Stimulated activated CD8-positive, alpha-beta memory T cell treated with anti-CD3 and anti-CD28 coated beads, Interleukin-7, amount 100 ng/mL, for 48 hours (primary cell): ENCODE results near the gene MSL3.
A peak's percentile ranks its signal among the peaks of the same experiment; 100 is the strongest.

Experiments
- DNase-seq, 2 donors: peaks; one replicate each; pipeline ENCODE4 v3.0.0-alpha.2; 2020; ENCODE audit warnings: low read depth in 1 of 2; ENCODE audit errors: extremely low read depth in 1 of 2

The MSL3 gene

GRCh38 chrX:11758400-11759171, 549 bp downstream of the MSL3 start:
- DNase-seq: peak; percentile 68 to 76

- DNase-seq: no peak
Observed at GRCh38 chrX:11759172-11759460, 1.1 kb downstream of the MSL3 start.

GRCh38 chrX:11759461-11760311, 1.6 kb downstream of the MSL3 start:
- DNase-seq: peak; percentile 30 to 57

- DNase-seq: no peak
Observed at GRCh38 chrX:11760958-11761357, 2.9 kb downstream of the MSL3 start.

- no peak for DNase-seq
Observed at GRCh38 chrX:11764602-11765067, 6.6 kb downstream of the MSL3 start.

- no peak for DNase-seq
Observed at GRCh38 chrX:11765449-11765848, 7.4 kb downstream of the MSL3 start.

GRCh38 chrX:11766487-11766886, 8.4 kb downstream of the MSL3 start:
- DNase-seq: no peak

- no peak for DNase-seq
Observed at GRCh38 chrX:11768039-11768438, 10.0 kb downstream of the MSL3 start.

- DNase-seq: no peak
Observed at GRCh38 chrX:11770320-11770719, 12.3 kb downstream of the MSL3 start.

- DNase-seq: no peak
Observed at GRCh38 chrX:11778230-11778629, 20.2 kb downstream of the MSL3 start.

GRCh38 chrX:11781133-11781532, 23.1 kb downstream of the MSL3 start:
- no peak for DNase-seq

GRCh38 chrX:11781734-11782370, 23.8 kb downstream of the MSL3 start:
- DNase-seq: no peak

GRCh38 chrX:11784543-11784942, 26.5 kb downstream of the MSL3 start:
- DNase-seq: no peak

- no peak for DNase-seq
Observed at GRCh38 chrX:11786862-11787261, 28.8 kb downstream of the MSL3 start.

- DNase-seq: peak; percentile 38 to 53
Observed at GRCh38 chrX:11787564-11787963, 29.5 kb downstream of the MSL3 start.

- no peak for DNase-seq
Observed at GRCh38 chrX:11789809-11790208, 31.8 kb downstream of the MSL3 start.

GRCh38 chrX:11791090-11791489, 33.1 kb downstream of the MSL3 start:
- peak in 1 of 2 donors; percentile 11 for DNase-seq

- no peak for DNase-seq
Observed at GRCh38 chrX:11791537-11791936, 33.5 kb downstream of the MSL3 start.

- peak; percentile 57 to 66 for DNase-seq
Observed at GRCh38 chrX:11792461-11793421, 34.7 kb downstream of the MSL3 start.

GRCh38 chrX:11793734-11794133, 35.7 kb downstream of the MSL3 start:
- no peak for DNase-seq

GRCh38 chrX:11813341-11813740, 55.3 kb downstream of the MSL3 start:
- DNase-seq: no peak
